HG02885 (cell line): Measurements from ENCODE around the gene FRYL.
"Not testable (repeated sequence)": the region's sequence is repeated elsewhere in the genome, so short reads cannot be mapped to it uniquely, and the experiment has no call there.

ENCODE experiments used
- ATAC-seq: cut with Tn5 transposase; IDR thresholded peaks from one replicate; pipeline ENCODE4 v1.9.1; 2021; ENCODE audit warnings: mild to moderate bottlenecking; ENCODE audit not compliant: unreplicated experiment, poor library complexity

FRYL gene

DNA sequence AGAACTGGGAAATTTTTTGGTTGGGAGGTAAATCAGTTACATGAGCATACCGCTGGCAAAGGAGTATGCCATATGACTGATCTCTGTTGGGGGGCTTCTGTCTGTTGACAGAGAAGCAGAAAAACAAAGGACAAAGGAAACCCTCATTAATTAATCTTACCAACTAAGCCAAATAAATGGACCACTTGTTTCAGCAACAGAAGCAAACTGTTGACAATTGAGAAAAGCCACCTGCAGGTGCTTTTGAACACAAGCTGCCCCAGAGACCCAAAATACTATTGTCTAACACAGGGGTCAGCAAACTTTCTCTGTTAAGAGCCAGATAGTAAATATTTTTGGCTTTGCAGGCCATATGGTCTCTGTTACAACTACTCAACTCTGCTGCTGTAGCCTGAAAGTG lies 7.0 kb upstream of the FRYL start:
- ATAC-seq, result no peak

DNA sequence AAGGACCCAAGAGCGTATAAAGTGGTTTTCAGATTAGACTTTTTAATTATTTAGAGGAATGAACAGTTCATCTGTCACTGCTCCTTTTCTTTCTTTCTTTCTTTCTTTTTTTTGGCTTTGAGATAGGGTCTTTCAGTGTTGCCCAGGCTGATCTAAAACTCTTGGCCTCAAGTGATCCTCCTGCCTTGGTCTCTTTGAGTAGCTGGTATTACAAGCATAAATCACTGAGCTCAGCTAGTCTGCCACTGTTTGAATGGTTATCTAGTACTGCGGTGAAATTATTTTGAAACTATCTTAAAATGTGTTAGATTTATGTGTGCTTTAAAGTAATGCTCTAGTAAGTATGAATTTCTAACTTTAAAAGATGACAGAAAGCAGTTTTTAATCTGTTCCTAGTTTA lies 6.5 kb upstream of the FRYL start:
- no peak for ATAC-seq

DNA sequence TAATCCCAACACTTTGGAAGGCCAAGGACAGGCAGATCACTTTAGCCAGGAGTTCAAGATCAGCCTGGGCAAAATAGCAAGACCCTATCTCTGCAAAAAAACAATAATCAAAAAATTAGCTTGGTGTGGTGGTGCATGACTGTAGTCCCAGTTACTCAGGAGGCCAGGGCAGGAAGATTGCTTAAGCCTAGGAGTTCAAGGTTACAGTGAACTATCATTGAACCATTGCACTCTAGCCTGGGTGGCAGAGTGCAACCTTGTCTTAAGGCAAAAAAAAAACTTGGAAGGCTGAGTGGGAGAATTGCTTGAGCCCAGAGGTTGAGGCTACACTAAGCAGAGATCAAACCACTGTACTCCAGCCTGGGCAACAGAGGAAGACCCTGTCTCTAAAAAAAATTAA lies 5.2 kb upstream of the FRYL start:
- ATAC-seq, result no peak

DNA sequence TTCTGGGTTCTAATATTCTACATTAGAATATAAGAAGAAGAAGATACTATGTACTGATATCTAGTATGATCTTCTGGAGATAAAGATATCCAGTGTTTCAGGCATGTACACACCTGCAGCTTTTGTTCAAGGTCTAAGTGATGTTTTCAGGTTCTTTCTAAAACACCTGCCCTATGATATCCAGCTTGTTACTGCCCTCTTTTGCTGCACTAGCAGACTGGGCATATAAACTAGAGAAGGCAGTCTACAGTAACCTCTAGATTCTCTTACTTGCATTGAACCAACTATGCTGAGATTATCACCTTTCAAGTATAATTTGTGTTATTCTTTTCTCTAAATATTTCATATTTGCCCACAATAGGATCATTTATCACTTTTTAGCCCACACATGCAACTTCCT lies 1.9 kb upstream of the FRYL start:
- no peak for ATAC-seq

DNA sequence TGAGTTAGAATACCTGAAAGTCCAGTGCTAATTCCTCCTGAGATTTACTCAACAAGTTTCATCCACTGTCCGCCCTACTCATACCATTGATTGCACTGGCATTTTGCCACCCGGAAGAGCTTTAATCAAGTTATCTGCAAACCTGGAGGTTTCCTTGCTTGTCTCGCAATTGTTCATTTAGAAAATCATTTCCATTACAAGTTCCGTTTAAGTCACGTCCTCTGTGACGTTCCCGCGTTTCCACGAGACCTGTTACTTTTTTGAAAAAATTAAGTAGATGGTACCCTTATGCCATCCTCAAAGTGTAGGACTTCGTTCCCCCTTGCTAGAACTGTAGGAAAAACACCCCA lies 761 bp upstream of the FRYL start:
- ATAC-seq, result no peak

DNA sequence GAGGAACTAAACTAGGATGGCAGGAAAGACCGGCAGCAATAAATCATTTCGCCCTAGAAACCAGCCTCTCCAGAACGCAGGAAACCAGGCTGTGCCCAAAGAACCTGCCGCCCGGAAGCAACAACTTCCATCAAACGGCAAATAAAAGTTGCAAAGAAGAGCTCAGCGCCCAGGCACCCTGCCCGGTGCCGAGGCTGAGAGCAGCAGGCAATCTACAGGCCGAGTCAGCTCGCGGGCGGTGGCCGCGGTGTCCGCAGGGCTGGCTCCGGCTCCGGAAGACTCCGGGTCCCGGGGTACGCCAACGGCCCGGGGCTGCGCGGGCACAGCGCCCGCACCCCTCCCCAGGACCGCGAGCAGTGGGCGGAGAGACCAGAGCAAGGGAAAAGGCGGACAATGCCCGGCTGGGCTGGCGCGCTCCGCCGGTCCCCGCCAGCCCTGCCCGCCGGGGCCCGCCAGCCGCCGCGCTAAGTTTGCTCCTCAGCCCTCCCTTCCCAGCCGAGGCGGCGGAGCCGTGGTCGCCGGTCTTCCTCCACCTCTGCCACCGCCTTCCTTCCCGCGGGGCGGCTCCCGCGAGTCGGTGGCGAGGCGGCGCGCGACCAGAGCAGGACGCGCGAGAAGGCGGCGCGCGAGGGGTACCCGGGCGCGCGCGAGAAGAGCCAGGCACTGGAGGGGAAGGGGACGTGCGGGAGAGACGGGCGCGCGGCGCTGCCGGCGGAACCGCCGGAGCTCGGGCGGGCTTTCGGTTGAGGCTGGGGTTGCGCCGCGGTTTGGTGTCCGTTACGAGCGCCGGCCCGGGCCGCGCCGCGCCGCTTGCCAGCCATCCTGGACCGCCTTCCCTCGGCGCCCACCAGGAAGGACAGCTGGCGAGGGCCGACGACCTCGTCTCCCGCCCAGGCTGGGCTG lies 733 bp downstream of the FRYL start:
- peak; percentile 35 for ATAC-seq

DNA sequence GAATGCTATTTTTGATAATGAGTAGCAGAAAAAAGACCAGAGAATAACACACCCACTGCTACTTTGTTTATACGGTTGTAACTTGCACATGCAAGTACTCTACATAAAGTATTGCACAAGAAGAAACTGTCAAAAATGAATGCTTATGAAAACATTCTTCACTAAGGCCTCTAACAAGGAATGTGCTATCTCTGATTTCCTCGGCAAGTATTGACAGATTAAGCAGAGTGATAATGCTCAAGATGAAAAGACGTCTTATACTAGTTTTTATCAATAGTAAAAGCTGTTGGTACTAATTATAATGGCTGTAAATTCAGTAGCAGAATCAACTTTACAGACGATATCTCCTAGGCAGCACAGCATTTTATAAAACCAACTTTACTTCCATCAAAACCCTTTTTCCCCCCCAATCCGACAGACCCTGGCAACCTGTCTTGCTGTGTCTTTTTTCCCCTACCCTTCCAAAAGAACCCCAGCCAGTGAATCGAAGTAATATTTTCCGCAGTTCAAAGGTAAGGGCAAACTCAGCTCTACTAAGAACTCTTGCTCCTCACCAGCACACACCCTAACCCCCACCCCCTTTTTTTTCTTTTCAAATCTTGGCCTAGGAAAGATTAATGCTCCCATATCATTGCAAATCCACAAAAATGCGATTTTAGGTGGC lies 1.5 kb downstream of the FRYL start:
- ATAC-seq, result no peak

DNA sequence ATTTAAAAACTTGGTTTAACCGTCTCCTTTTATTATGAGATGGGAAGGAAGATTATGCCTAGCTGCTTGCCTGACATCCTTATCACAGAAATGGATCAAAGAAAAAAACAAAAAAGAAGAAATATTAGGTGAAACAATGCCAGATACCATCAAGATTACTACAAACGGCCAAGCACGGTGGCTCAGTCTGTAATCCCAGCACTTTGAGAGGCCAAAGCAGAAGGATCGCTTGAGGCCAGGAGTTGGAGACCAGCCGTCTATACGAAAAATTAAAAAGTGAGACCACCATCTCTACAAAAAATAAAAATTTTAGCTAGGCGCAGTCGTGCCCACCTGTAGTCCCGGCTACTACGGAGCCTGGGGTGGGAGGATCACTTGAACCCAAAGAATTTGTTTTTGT lies 2.3 kb downstream of the FRYL start:
- no peak for ATAC-seq

DNA sequence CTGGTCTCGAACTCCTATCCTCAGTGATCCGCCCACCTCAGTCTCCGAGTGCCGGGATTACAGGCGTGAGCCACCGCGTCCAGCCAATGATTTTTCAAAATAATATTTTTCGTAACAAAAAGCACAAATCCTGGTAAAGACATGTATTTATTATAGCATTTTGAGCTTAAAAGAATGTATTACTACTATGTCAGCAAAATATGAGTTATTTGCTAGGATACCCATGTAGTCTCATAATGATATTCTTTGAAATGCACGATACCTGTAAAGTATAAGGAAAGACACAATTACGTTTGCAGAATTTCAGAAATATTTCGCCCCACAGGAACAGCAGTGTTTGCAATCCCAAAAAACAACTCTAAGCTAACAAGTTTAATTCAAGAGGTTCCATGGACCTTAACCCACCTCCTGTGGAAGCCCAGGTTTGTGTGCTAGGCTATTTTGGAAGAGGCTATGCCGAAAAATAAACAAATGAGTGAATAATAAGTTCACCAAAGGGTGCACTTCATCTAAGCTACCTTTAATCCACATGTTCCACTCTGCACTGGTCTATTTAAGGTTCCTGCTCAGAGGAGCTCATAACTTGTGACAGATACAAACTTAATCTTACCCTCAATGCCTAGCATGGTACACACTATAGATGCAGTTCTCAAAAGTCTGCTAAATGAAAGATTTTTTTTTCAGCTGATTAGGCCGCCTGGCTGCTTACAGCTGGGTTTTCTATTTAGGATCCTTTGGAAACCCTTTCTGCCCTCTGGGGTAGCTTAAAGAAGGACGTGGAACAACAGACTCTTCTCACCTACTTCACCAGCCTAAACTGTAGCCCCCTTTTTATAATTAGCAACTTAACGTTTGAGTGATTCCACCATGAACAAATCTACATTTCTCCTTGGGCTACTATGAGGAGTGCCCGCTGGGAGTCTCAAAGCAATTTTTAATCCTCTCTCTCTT lies 5.0 kb downstream of the FRYL start:
- no peak for ATAC-seq

DNA sequence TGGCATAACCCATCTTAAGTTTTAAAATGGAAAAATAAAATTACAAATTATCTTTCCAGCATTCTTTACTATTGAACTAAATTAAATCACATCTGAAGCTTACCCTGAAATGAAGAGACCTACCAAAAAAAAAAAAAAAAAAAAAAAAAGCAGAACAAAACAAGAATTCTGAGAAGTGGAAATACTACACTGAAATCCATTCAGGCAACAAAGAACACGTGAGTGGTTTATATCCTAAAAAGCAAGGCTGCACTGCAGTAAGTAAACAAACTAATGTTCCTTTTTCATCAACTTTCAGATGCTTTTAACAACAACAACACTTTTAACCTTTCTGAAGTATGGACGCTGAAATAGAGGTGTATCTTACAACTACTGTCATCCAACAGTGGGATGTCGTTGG lies 7.5 kb downstream of the FRYL start:
- ATAC-seq, result no peak

DNA sequence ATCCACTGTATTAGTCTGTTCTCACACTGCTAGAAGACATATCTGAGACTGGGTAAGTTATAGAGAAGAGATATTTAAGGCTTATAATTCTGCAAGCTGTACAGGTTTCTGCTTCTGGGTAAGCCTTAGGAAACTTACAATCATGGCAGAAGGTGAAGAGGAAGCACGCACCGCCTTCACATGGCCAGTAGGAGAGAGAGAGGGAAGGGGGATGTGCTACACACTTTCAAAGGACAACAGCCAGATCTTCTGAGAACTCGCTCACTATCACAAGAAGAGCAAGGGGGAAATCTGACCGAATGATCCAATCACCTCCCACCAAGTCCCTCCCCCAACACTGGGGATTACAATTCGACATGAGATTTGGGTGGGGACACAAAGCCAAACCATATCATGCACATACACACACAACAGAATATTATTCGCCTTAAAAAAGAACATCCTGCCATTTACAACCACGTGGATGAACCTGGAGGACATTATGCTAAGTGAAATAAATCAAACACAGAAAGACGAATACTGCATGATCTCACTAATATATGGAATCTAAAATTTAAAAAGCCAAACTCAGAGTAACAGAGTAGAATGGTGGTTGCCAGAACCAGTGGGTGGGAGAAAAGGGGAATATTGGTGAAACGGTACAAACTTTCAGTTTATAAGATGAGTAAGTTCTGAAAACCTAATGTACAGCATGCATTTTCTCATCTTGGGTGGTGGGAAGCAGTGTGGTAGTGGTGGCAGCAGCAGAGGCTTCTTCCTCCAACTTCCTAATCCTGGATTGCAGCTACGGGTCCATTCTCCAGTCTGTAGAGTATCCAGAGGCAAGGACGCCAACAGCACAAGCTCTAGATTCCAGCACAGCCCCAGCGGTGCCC lies 12.8 kb downstream of the FRYL start:
- ATAC-seq, result no peak

DNA sequence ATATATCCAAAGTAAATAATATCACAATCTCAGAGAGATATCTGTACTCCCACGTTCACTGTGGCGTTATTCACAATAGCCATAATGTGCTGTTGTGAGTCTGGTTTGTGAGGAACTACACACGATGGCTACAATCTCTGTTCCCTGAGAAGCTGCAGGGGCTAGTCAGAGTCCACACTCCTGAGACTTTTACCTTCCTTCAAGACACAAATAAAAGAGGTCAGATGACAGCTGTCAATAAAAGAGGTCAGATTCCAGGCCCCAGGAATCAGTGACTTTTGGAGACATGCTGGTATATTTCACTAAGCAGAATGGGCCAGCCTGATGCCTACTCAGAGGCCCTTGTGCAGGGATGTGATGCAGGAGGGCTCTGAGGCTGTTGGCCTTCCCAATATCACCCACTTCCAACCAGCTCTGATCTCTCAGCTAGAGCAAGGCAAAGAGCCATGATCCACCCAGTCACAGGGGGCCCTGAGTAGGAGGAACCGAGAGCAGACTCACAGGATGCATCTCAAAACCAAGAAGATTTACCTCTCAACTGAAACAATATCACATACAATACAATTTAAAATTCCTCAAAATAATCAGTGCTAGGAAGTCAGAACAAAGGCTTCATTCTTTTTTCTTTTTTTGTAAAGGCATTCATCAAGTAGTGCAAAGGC lies 13.8 kb downstream of the FRYL start:
- ATAC-seq, result peak; percentile 75

DNA sequence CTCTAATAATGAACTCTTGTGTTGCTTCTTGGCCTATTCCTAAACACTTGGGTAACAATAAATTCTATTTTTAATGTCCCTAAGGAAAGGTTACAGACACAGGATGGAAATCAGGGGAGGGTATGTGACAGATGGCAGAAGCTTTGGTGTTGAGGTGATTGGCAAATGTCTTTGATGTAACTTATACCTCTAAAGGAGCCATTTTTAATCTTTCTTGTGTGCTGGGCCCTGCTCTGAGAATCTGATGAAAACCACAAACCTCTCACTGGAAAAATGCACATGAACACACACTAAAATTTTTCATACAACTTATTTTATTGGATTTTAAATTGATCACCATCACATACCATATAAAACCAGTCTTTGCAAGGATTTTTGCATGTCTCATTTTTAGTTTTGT lies 17.7 kb downstream of the FRYL start:
- ATAC-seq, result no peak

DNA sequence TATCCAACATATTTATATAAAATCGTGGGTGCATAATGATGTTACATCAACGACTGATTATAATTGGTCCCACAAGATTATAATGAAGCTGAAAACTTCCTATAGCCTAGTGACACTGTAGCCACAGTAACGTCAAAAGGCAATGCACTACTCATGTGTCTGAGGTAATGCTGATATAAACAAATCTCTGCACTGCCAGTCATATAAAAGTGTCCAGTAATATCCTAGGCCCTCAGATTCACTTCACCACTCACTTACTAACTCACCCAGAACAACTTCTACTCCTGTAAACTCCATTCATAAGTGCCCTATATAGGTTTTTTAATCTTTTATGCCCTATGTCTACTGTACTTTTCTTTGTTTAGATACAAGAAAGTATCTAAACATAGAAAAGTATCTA lies 18.8 kb downstream of the FRYL start:
- no peak for ATAC-seq

DNA sequence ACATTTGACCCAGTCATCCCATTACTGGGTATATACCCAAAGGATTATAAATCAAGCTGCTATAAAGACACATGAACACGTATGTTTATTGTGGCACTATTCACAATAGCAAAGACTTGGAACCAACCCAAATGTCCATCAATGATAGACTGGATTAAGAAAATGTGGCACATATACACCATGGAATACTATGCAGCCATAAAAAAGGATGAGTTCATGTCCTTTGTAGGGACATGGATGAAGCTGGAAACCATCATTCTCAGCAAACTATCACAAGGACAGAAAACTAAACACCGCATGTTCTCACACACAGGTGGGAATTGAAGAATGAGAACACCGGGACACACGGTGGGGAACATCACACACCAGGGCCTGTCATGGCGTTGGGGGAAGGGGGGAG lies 21.4 kb downstream of the FRYL start:
- not testable (repeated sequence) for ATAC-seq

DNA sequence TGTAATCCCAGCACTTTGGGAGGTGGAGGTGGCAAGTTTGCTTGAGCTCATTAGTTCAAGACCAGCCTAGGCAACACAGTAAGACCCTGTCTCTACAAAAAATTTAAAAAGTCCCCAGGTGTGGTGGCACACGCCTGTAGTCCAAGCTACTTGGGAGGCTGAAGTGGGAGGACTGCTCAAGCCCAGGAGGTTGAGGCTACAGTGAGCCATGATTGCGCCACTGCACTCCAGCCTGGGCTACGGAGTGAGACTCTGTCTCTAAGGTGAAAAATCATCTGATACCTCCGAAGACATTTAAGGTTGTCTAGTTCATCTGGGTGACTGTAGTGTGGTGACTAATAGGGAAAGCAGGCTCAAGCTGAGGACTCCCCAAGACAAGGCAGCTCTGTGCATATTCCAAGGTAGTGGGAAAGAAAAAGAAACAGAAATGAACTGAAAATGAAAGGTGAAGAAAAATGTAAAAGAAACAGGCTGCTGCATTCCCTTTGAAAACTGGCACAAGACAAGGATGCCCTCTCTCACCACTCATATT lies 23.3 kb downstream of the FRYL start:
- no peak for ATAC-seq

DNA sequence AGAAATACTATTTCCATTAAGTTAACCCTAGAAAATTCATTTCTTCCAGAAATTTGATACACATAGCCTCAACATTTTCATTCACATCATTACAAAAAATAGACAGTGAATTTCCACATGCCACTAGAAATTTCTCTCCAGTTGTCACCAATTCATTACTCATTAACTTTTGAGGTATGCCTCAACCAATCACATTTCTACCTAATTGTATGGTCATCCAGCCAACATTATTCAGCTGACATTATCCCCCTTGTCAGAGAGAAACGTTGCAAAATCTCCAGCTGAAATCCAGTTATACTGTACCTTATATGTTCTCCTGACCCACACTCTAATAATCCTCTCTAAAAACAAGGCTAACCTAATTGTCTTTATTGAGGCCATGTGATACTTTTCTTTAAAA lies 24.8 kb downstream of the FRYL start:
- no peak for ATAC-seq

DNA sequence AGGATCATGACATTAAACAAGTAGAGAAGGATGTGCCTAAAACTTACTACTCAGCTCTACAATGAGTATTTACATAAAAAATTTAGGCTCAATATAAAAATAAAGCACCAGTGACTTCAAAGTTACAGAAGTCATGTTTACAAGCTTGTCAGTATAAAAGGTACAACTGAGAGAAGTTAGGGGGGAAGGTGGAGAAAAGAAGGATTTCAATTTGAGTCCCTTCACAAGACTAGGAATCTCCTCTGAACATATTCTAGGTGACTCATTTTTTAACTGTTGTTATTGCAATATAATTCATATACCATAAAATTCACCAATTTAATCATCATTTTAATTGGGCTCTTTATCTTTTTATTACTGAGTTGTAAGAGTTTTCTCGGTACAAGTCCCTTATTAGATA lies 26.9 kb downstream of the FRYL start:
- no peak for ATAC-seq

DNA sequence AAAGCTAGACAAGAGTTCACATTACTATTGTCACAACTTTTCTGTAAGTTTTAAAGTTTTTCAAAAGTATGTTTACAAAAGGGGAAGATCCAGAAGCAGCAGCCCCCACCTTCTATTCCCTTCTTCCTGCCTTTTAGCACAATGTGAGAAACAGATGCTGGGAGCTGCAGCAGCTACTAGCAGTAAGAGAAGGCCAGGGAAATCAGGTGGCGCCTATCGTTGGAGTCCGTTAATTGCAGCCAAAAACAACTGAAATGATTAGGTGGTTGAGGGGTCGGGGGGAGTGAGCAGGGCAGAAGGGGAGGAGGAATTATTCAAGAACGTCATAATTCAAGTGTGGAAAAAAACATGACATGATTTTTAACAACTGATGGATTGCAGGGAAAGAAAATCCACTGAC lies 27.4 kb downstream of the FRYL start:
- no peak for ATAC-seq
